ENCODE results near the gene PSMB9.

PSMB9 gene

GRCh38 chr6:32827025-32827424 lies 27.0 kb upstream of the PSMB9 start:
- H3K9ac ChIP-seq (ENCODE audit: low read length) = no peak overlapping the region
- no peak overlapping the region for H3K27ac ChIP-seq (ENCODE audit: low read depth, low read length)
- H4K8ac ChIP-seq (ENCODE audit: low read depth, low read length) = no peak overlapping the region
- H3K79me1 ChIP-seq (ENCODE audit: low read length) = no peaks in the 10 kb centered on the region
- no peak overlapping the region for H4K5ac ChIP-seq (ENCODE audit: low read length)
- no peaks in the 10 kb centered on the region for H3K4me1 ChIP-seq (ENCODE audit: control insufficient read depth, low read depth, low read length)
- DNase-seq = no peak
- WGBS (ENCODE audit: extremely low coverage, insufficient coverage, low lambda C conversion rate) = no CpG with 5 or more reads among the region's 3 CpGs
- H3K79me2 ChIP-seq (ENCODE audit: control insufficient read depth, insufficient read depth, low read length) = no peaks in the 10 kb centered on the region
- H2BK5ac ChIP-seq (ENCODE audit: low read length) = no peak overlapping the region
- no peak overlapping the region for H2AK5ac ChIP-seq (ENCODE audit: low read length)
- H3K36me3 ChIP-seq (ENCODE audit: control insufficient read depth, insufficient read depth, low read length) = no peaks in the 10 kb centered on the region
- H3K27me3 ChIP-seq (ENCODE audit: insufficient read depth, low read length, poor library complexity) = no peaks in the 10 kb centered on the region
- no peak overlapping the region for H3K23ac ChIP-seq (ENCODE audit: low read length)
- no peak overlapping the region for H3K4me3 ChIP-seq (ENCODE audit: low read length)
- no peak overlapping the region for H2BK15ac ChIP-seq (replicated peaks; ENCODE audit: low read depth)
- no peak overlapping the region for H2BK120ac ChIP-seq (ENCODE audit: low read depth, low read length)
- H3K18ac ChIP-seq (ENCODE audit: low read length) = no peak overlapping the region
- H3K4ac ChIP-seq (ENCODE audit: low read depth, low read length) = no peak overlapping the region
- no peak overlapping the region for H3K56ac ChIP-seq (ENCODE audit: low read length)
- H3K4me2 ChIP-seq (ENCODE audit: low read length) = no peak overlapping the region

- Histone ChIP-seq H4K8ac (ENCODE audit: low read depth, low read length) (no peak overlapping the region), H3K56ac (ENCODE audit: low read length) (no peak overlapping the region), H3K36me3 (ENCODE audit: control insufficient read depth, insufficient read depth, low read length) (no peaks in the 10 kb centered on the region), H3K79me2 (ENCODE audit: control insufficient read depth, insufficient read depth, low read length) (no peaks in the 10 kb centered on the region), H3K9ac (ENCODE audit: low read length) (no peak overlapping the region), H3K4me3 (ENCODE audit: low read length) (no peak overlapping the region), H4K5ac (ENCODE audit: low read length) (no peak overlapping the region), H3K27ac (ENCODE audit: low read depth, low read length) (no peak overlapping the region), H2BK5ac (ENCODE audit: low read length) (no peak overlapping the region), H3K4me2 (ENCODE audit: low read length) (no peak overlapping the region), H2AK5ac (ENCODE audit: low read length) (no peak overlapping the region), H3K4me1 (ENCODE audit: control insufficient read depth, low read depth, low read length) (no peaks in the 10 kb centered on the region), H2BK15ac (replicated peaks; ENCODE audit: low read depth) (no peak overlapping the region), H3K23ac (ENCODE audit: low read length) (no peak overlapping the region), H3K4ac (ENCODE audit: low read depth, low read length) (no peak overlapping the region), H3K27me3 (ENCODE audit: insufficient read depth, low read length, poor library complexity) (no peaks in the 10 kb centered on the region), H3K18ac (ENCODE audit: low read length) (no peak overlapping the region), H3K79me1 (ENCODE audit: low read length) (no peaks in the 10 kb centered on the region), H2BK120ac (ENCODE audit: low read depth, low read length) (no peak overlapping the region)
- DNase-seq = peak; percentile 5
- no CpG with 5 or more reads among the region's 7 CpGs for WGBS (ENCODE audit: extremely low coverage, insufficient coverage, low lambda C conversion rate)
Observed at GRCh38 chr6:32829495-32829894, 24.5 kb upstream of the PSMB9 start.

GRCh38 chr6:32830017-32830416 lies 24.0 kb upstream of the PSMB9 start:
- Histone ChIP-seq H3K36me3 (ENCODE audit: control insufficient read depth, insufficient read depth, low read length) (no peaks in the 10 kb centered on the region), H3K18ac (ENCODE audit: low read length) (no peak overlapping the region), H2BK5ac (ENCODE audit: low read length) (no peak overlapping the region), H3K4me3 (ENCODE audit: low read length) (no peak overlapping the region), H3K79me1 (ENCODE audit: low read length) (no peaks in the 10 kb centered on the region), H3K4me2 (ENCODE audit: low read length) (no peak overlapping the region), H4K5ac (ENCODE audit: low read length) (no peak overlapping the region), H2BK15ac (replicated peaks; ENCODE audit: low read depth) (no peak overlapping the region), H3K4me1 (ENCODE audit: control insufficient read depth, low read depth, low read length) (no peaks in the 10 kb centered on the region), H3K56ac (ENCODE audit: low read length) (no peak overlapping the region), H2BK120ac (ENCODE audit: low read depth, low read length) (no peak overlapping the region), H3K27me3 (ENCODE audit: insufficient read depth, low read length, poor library complexity) (no peaks in the 10 kb centered on the region), H2AK5ac (ENCODE audit: low read length) (no peak overlapping the region), H3K9ac (ENCODE audit: low read length) (no peak overlapping the region), H3K27ac (ENCODE audit: low read depth, low read length) (no peak overlapping the region), H3K4ac (ENCODE audit: low read depth, low read length) (no peak overlapping the region), H3K79me2 (ENCODE audit: control insufficient read depth, insufficient read depth, low read length) (no peaks in the 10 kb centered on the region), H4K8ac (ENCODE audit: low read depth, low read length) (no peak overlapping the region), H3K23ac (ENCODE audit: low read length) (no peak overlapping the region)
- no CpG with 5 or more reads among the region's 5 CpGs for WGBS (ENCODE audit: extremely low coverage, insufficient coverage, low lambda C conversion rate)
- DNase-seq = no peak

- no peaks in the 10 kb centered on the region for H3K36me3 ChIP-seq (ENCODE audit: control insufficient read depth, insufficient read depth, low read length)
Observed at GRCh38 chr6:32830936-32831335, 23.1 kb upstream of the PSMB9 start.

GRCh38 chr6:32832535-32832934 lies 21.5 kb upstream of the PSMB9 start:
- no CpG with 5 or more reads among the region's 13 CpGs for WGBS (ENCODE audit: extremely low coverage, insufficient coverage, low lambda C conversion rate)
- no peak overlapping the region for H3K27ac ChIP-seq (ENCODE audit: low read depth, low read length)
- H4K5ac ChIP-seq (ENCODE audit: low read length) = no peak overlapping the region
- H3K79me1 ChIP-seq (ENCODE audit: low read length) = no peaks in the 10 kb centered on the region
- no peak overlapping the region for H4K8ac ChIP-seq (ENCODE audit: low read depth, low read length)
- no peak overlapping the region for H3K56ac ChIP-seq (ENCODE audit: low read length)
- H3K4me3 ChIP-seq (ENCODE audit: low read length) = no peak overlapping the region
- H3K4ac ChIP-seq (ENCODE audit: low read depth, low read length) = no peak overlapping the region
- no peaks in the 10 kb centered on the region for H3K4me1 ChIP-seq (ENCODE audit: control insufficient read depth, low read depth, low read length)
- no peak overlapping the region for H2BK5ac ChIP-seq (ENCODE audit: low read length)
- H2BK15ac ChIP-seq (replicated peaks; ENCODE audit: low read depth) = no peak overlapping the region
- H3K4me2 ChIP-seq (ENCODE audit: low read length) = no peak overlapping the region
- no peak overlapping the region for H2BK120ac ChIP-seq (ENCODE audit: low read depth, low read length)
- no peak overlapping the region for H3K18ac ChIP-seq (ENCODE audit: low read length)
- H3K27me3 ChIP-seq (ENCODE audit: insufficient read depth, low read length, poor library complexity) = no peaks in the 10 kb centered on the region
- H3K9ac ChIP-seq (ENCODE audit: low read length) = no peak overlapping the region
- no peak overlapping the region for H3K23ac ChIP-seq (ENCODE audit: low read length)
- no peak overlapping the region for H2AK5ac ChIP-seq (ENCODE audit: low read length)
- H3K79me2 ChIP-seq (ENCODE audit: control insufficient read depth, insufficient read depth, low read length) = no peaks in the 10 kb centered on the region
- H3K36me3 ChIP-seq (ENCODE audit: control insufficient read depth, insufficient read depth, low read length) = no peaks in the 10 kb centered on the region
- no peak for DNase-seq

More at GRCh38 chr6:32830936-32831335, 23.1 kb upstream of the PSMB9 start:
- Histone ChIP-seq H3K79me2 (ENCODE audit: control insufficient read depth, insufficient read depth, low read length) (no peaks in the 10 kb centered on the region), H2BK120ac (ENCODE audit: low read depth, low read length) (no peak overlapping the region), H3K23ac (ENCODE audit: low read length) (no peak overlapping the region), H3K18ac (ENCODE audit: low read length) (no peak overlapping the region), H3K4me1 (ENCODE audit: control insufficient read depth, low read depth, low read length) (no peaks in the 10 kb centered on the region), H3K56ac (ENCODE audit: low read length) (no peak overlapping the region), H4K8ac (ENCODE audit: low read depth, low read length) (no peak overlapping the region), H3K27me3 (ENCODE audit: insufficient read depth, low read length, poor library complexity) (no peaks in the 10 kb centered on the region), H4K5ac (ENCODE audit: low read length) (no peak overlapping the region), H3K9ac (ENCODE audit: low read length) (no peak overlapping the region), H3K79me1 (ENCODE audit: low read length) (no peaks in the 10 kb centered on the region), H2BK15ac (replicated peaks; ENCODE audit: low read depth) (no peak overlapping the region), H3K4me3 (ENCODE audit: low read length) (no peak overlapping the region), H3K4ac (ENCODE audit: low read depth, low read length) (no peak overlapping the region), H2AK5ac (ENCODE audit: low read length) (no peak overlapping the region), H3K4me2 (ENCODE audit: low read length) (no peak overlapping the region), H3K27ac (ENCODE audit: low read depth, low read length) (no peak overlapping the region), H2BK5ac (ENCODE audit: low read length) (no peak overlapping the region)
- no peak for DNase-seq
- WGBS (ENCODE audit: extremely low coverage, insufficient coverage, low lambda C conversion rate) = no CpG with 5 or more reads among the region's 5 CpGs

- Histone ChIP-seq H3K79me1 (ENCODE audit: low read length) (no peaks in the 10 kb centered on the region), H3K4me3 (ENCODE audit: low read length) (no peak overlapping the region), H3K4me2 (ENCODE audit: low read length) (no peak overlapping the region), H3K4ac (ENCODE audit: low read depth, low read length) (no peak overlapping the region), H2BK15ac (replicated peaks; ENCODE audit: low read depth) (no peak overlapping the region), H3K56ac (ENCODE audit: low read length) (no peak overlapping the region), H3K4me1 (ENCODE audit: control insufficient read depth, low read depth, low read length) (no peaks in the 10 kb centered on the region), H3K27ac (ENCODE audit: low read depth, low read length) (no peak overlapping the region), H4K8ac (ENCODE audit: low read depth, low read length) (no peak overlapping the region), H2BK5ac (ENCODE audit: low read length) (no peak overlapping the region), H4K5ac (ENCODE audit: low read length) (no peak overlapping the region), H3K23ac (ENCODE audit: low read length) (no peak overlapping the region), H3K36me3 (ENCODE audit: control insufficient read depth, insufficient read depth, low read length) (no peaks in the 10 kb centered on the region), H2BK120ac (ENCODE audit: low read depth, low read length) (no peak overlapping the region), H3K27me3 (ENCODE audit: insufficient read depth, low read length, poor library complexity) (no peaks in the 10 kb centered on the region), H3K18ac (ENCODE audit: low read length) (no peak overlapping the region), H3K79me2 (ENCODE audit: control insufficient read depth, insufficient read depth, low read length) (no peaks in the 10 kb centered on the region), H3K9ac (ENCODE audit: low read length) (no peak overlapping the region), H2AK5ac (ENCODE audit: low read length) (no peak overlapping the region)
- no peak for DNase-seq
- WGBS (ENCODE audit: extremely low coverage, insufficient coverage, low lambda C conversion rate) = no CpG with 5 or more reads among the region's 5 CpGs
Observed at GRCh38 chr6:32833664-32834063, 20.3 kb upstream of the PSMB9 start.

All from mesendoderm (in vitro differentiated cells).